GM12878 (cell line): ENCODE results near the gene MTO1. TPM values are rescaled to one million over a fixed set of nuclear protein-coding genes. Genes with fewer than 3 reads are reported as not detected.

ENCODE experiments used
- ATAC-seq: fragments of 200-7000 bp; cut with Tn5 transposase; 3 replicates; pipeline ENCODE4 v1.9.1; 2020; ENCODE audit warnings: mild to moderate bottlenecking, moderate library complexity
- BruUV-seq: library from RNA; stranded (reverse); fragments of 400-500 nt; replicated peaks from 2 replicates; lab custom pipeline; 2021; lab: Mats Ljungman, UMichigan
- CTCF ChIA-PET: fragments of 300-600 bp; sonication (Branson Sonifier 250); formaldehyde crosslinking; extraction: SDS; loops from one replicate; lab custom pipeline; 2021; ENCODE audit warnings: inconsistent platforms; lab: Yijun Ruan, JAX
- POLR2A ChIA-PET: fragments of 350-600 bp; formaldehyde crosslinking; extraction: SDS; loops from one replicate; lab custom pipeline; 2021; ENCODE audit warnings: inconsistent platforms; lab: Charles Lee
- RAD21 ChIA-PET: fragments of 300-600 bp; sonication (Branson Sonifier 250); formaldehyde crosslinking; loops from one replicate; lab custom pipeline; 2023; ENCODE audit warnings: antibody characterized with exemption; ENCODE audit not compliant: unreplicated experiment; lab: Charles Lee
- SMC1A ChIA-PET: fragments of 300-600 bp; sonication (Branson Sonifier 250); formaldehyde crosslinking; loops from one replicate; lab custom pipeline; 2023; ENCODE audit not compliant: unreplicated experiment, uncharacterized antibody; lab: Charles Lee
- DNase-seq: peaks from one replicate; pipeline ENCODE4 v3.0.0-alpha.2; 2011; ENCODE audit warnings: low read depth, low spot score
- FAIRE-seq: peaks from 3 replicates; lab custom pipeline; 2011; peaks lifted over from hg19 to GRCh38; lab: Jason Lieb, UNC
- H2AFZ ChIP-seq: 2 replicates; pipeline ENCODE4 v1.6.0; 2011; ENCODE audit warnings: low read depth, low read length, control low read depth; ENCODE audit not compliant: control insufficient read depth
- H3K27ac ChIP-seq: 2 replicates; pipeline ENCODE4 v1.5.1; 2011; ENCODE audit warnings: control low read depth; ENCODE audit not compliant: control insufficient read depth, insufficient read depth
- H3K27me3 ChIP-seq, 2 experiments: replicated peaks in 1 of 2; 2 replicates each; pipeline versions ENCODE4 v1.6.0 to v1.6.1; 2011; ENCODE audit warnings: low read length in 1 of 2; ENCODE audit not compliant: control insufficient read depth in 2 of 2, insufficient read depth in 2 of 2
- H3K36me3 ChIP-seq, 2 experiments: 2 replicates each; pipeline ENCODE4 v1.5.1; 2011; ENCODE audit warnings: low read length in 1 of 2; ENCODE audit not compliant: control insufficient read depth in 2 of 2, insufficient read depth in 2 of 2
- H3K4me1 ChIP-seq: 2 replicates; pipeline ENCODE4 v1.6.1; 2011; ENCODE audit warnings: mild to moderate bottlenecking, low read length, moderate library complexity, mixed read lengths; ENCODE audit not compliant: control insufficient read depth, insufficient read depth
- H3K4me2 ChIP-seq: 2 replicates; pipeline ENCODE4 v1.6.0; 2011; ENCODE audit warnings: control low read depth; ENCODE audit not compliant: control insufficient read depth, insufficient read depth
- H3K4me3 ChIP-seq: fragments of 200-600 bp; sonication (generic); 2 replicates; pipeline ENCODE4 v1.5.1; 2016
- H3K79me2 ChIP-seq: 2 replicates; pipeline ENCODE4 v1.6.0; 2011; ENCODE audit warnings: low read length; ENCODE audit not compliant: control insufficient read depth, insufficient read depth
- H3K9ac ChIP-seq: 2 replicates; pipeline ENCODE4 v1.8.0; 2011; ENCODE audit warnings: low read length, control low read depth, mixed read lengths; ENCODE audit not compliant: control insufficient read depth, insufficient read depth
- H3K9me3 ChIP-seq: replicated peaks from 3 replicates; pipeline ENCODE4 v1.5.1; 2011; ENCODE audit warnings: mild to moderate bottlenecking, low read length; ENCODE audit not compliant: control insufficient read depth, insufficient read depth
- H4K20me1 ChIP-seq: 2 replicates; pipeline ENCODE4 v1.6.0; 2011; ENCODE audit not compliant: control insufficient read depth, insufficient read depth
- BHLHE40 ChIP-seq, 2 experiments: fragments of 450-650 bp in 1 of 2; IDR thresholded peaks; 2 replicates each; pipeline ENCODE4 v1.6.1; 2011 to 2017; ENCODE audit warnings: low read depth in 2 of 2, borderline replicate concordance in 1 of 2, improper control_type of control experiment in 1 of 2, low read length in 1 of 2, mild to moderate bottlenecking in 1 of 2
- KDM1A ChIP-seq: fragments of 200-600 bp; sonication (generic); IDR thresholded peaks from 2 replicates; pipeline ENCODE4 v1.6.1; 2016; ENCODE audit warnings: borderline replicate concordance
- NRF1 ChIP-seq: conservative IDR thresholded peaks from 2 replicates; pipeline ENCODE4 v1.6.1; 2011; ENCODE audit warnings: mild to moderate bottlenecking, low read depth, low read length, improper control_type of control experiment
- RAD51 ChIP-seq: fragments of 450-650 bp; IDR thresholded peaks from 2 replicates; pipeline ENCODE4 v1.6.1; 2016; ENCODE audit warnings: moderate library complexity, mild to moderate bottlenecking, inconsistent platforms
- YY1 ChIP-seq: IDR thresholded peaks from 2 replicates; pipeline ENCODE4 v1.6.1; 2011; ENCODE audit warnings: low read depth, mild to moderate bottlenecking, low read length
- WGBS: methylation state at CpG from one replicate; pipeline ENCODE4 v1.1.6; 2016; ENCODE audit warnings: low lambda C conversion rate; ENCODE audit not compliant: insufficient replicate concordance, insufficient coverage; ENCODE audit errors: missing lambda C conversion rate; 5-methylcytosine and 5-hydroxymethylcytosine counted together
- in situ Hi-C: fragments of 300-500 bp; cut with MboI; formaldehyde crosslinking; loops from 9 replicates; pipeline ENCODE4 v1.14.3; 2018; ENCODE audit warnings: mixed read lengths
- intact Hi-C: fragments of 100-400 bp; cut with micrococcal nuclease; formaldehyde crosslinking; loops from one replicate; pipeline ENCODE4 v1.14.2; 2022; ENCODE audit not compliant: unreplicated experiment
- polyA plus RNA-seq, 11 experiments: library from polyadenylated mRNA; depleted of rRNA in 4 of 11; unstranded in 6 of 11; stranded (reverse) in 5 of 11; fragments of >200 nt; fragmentation: Nextera tagmentation in 4 of 11; fragmentation: Illumina TruSeq in 1 of 11; extraction: Ambion mirVana in 4 of 11; extraction: Trizol in 1 of 11; gene quantifications; 1 replicate in 1 of 11; 2 replicates in 10 of 11; pipeline versions ENCODE4 v1.2.1 to v1.2.3, GENCODE V29; 2011 to 2016; ENCODE audit warnings: inconsistent platforms in 2 of 11, missing spikeins in 2 of 11, low read depth in 1 of 11
- total RNA-seq, 4 experiments: library from RNA; depleted of rRNA in 3 of 4; stranded (reverse); fragments of >200 nt in 3 of 4; fragmentation: Illumina TruSeq in 1 of 4; extraction: Trizol in 1 of 4; gene quantifications; 2 replicates each; pipeline versions ENCODE4 v1.2.1 to v1.2.3, GENCODE V29; 2013 to 2021
- TF ChIP-seq, protein P1 (sequence below): fragments of 450-650 bp; formaldehyde crosslinking; IDR thresholded peaks from 2 replicates; pipeline ENCODE4 v1.5.0; 2022; ENCODE audit warnings: mild to moderate bottlenecking, missing genetic modification characterization
- TF ChIP-seq, protein P2 (sequence below): IDR thresholded peaks from 2 replicates; pipeline ENCODE4 v1.6.1; 2011; ENCODE audit warnings: low read depth, mild to moderate bottlenecking, low read length, moderate library complexity, borderline replicate concordance; ENCODE audit errors: extremely low read depth

Gene MTO1
- total and polyA plus RNA-seq, 10 of the 15 experiments (the other 5 are each of a cell fraction or from before 2014, with no cell fraction given): 24.8 to 53.6 (median 33.1) TPM

DNA sequence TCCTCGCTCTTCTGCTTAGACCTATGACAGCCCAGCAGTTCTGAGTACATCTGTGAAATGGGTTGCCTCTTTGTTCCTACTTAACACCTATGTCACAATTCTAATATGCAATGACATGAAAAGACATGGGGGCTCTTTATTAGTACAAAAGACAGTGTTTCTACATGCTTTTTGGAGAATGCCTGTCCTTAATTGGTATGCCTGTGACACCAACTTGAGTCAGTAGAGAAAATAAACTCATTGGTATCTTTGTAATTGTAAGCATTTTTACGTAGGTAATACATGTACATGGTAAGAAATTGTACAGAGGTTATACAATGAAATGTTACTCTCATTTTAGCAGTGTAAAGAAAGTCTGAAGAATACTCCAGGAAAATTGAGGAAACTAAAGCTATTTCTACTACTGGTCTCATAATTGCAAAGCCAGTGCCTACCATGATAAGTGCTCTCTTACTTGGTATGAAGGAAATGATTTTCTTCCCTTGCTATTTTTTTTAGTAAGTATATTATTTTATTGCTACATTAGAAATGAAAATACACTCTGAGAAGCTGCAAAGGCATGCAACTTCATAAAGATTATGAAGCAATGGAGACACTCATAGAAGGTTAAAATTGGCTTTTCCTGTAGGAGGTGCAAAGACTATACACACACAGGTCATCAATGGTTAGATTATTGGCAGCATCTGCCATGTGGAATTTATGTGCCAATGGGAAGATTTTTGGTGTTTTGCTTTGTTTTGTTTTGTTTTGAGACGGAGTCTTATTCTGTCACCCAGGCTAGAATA is 64.2 kb downstream of the MTO1 start (continued):
- TF ChIP-seq, protein P1, sequence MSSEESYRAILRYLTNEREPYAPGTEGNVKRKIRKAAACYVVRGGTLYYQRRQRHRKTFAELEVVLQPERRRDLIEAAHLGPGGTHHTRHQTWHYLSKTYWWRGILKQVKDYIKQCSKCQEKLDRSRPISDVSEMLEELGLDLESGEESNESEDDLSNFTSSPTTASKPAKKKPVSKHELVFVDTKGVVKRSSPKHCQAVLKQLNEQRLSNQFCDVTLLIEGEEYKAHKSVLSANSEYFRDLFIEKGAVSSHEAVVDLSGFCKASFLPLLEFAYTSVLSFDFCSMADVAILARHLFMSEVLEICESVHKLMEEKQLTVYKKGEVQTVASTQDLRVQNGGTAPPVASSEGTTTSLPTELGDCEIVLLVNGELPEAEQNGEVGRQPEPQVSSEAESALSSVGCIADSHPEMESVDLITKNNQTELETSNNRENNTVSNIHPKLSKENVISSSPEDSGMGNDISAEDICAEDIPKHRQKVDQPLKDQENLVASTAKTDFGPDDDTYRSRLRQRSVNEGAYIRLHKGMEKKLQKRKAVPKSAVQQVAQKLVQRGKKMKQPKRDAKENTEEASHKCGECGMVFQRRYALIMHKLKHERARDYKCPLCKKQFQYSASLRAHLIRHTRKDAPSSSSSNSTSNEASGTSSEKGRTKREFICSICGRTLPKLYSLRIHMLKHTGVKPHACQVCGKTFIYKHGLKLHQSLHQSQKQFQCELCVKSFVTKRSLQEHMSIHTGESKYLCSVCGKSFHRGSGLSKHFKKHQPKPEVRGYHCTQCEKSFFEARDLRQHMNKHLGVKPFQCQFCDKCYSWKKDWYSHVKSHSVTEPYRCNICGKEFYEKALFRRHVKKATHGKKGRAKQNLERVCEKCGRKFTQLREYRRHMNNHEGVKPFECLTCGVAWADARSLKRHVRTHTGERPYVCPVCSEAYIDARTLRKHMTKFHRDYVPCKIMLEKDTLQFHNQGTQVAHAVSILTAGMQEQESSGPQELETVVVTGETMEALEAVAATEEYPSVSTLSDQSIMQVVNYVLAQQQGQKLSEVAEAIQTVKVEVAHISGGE (CRISPR knock-in tag): no peak
- TF ChIP-seq RAD51 (no peak), BHLHE40 (IDR thresholded peaks at IDR 0.05; ENCODE audit: borderline replicate concordance in 1 of 2, low read depth in 2 of 2, low read length in 1 of 2) (no peak), YY1 (no peak), KDM1A (no peak)
- TF ChIP-seq, protein P2, sequence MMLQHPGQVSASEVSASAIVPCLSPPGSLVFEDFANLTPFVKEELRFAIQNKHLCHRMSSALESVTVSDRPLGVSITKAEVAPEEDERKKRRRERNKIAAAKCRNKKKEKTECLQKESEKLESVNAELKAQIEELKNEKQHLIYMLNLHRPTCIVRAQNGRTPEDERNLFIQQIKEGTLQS: no peak

DNA sequence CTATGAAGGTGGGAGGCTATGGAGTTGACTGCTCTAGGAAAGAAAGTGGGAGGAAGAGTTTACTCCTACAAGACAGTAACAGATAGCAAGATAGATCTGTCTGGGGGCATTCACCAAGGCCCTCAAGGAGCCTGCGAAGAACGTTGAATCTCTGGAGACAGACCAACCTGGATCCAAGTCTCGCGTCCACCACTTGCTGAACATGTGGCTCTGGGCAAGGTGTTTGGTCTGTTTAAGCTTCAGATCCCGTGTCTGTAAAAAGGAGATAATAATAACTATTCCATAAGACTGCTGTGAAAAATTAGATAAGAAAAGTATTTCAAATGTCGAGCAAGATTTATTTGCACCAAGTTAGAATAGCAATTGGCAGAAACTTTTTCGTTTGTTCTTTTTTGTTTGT is 67.4 kb downstream of the MTO1 start:
- CTCF ChIA-PET: interaction anchor here (1.2 to 6.5 kb wide), 2 partner anchors 8 to 51 kb away, joined by 3 to 23 read pairs; no protein-coding TSS in a partner anchor
- no peak overlapping the region for H3K4me3 ChIP-seq
- RAD21 ChIA-PET: no interaction called here
- no peak overlapping the region for H3K27ac ChIP-seq
- no peaks in the 10 kb centered on the region for H3K36me3 ChIP-seq
- 80% methylated on average over 7 of the region's 7 CpGs for WGBS
- no peaks in the 10 kb centered on the region for H3K9me3 ChIP-seq
- no TSS peak for BruUV-seq
- DNase-seq (no peak), FAIRE-seq (no peak), ATAC-seq (no peak)
- H2AFZ ChIP-seq: no peak overlapping the region
- intact Hi-C loops (no loop called here), in situ Hi-C loops (no loop called here)
- no peak overlapping the region for H3K4me2 ChIP-seq
- H3K9ac ChIP-seq: no peak overlapping the region
- peaks cover 5% of the 10 kb centered on the region; the same call in 1 of the 2 replicates for H3K4me1 ChIP-seq
- POLR2A ChIA-PET: no interaction called here
- peaks cover 3% of the 10 kb centered on the region for H3K79me2 ChIP-seq
- H3K27me3 ChIP-seq: no peaks in the 10 kb centered on the region
- no peaks in the 10 kb centered on the region for H4K20me1 ChIP-seq
- no peak for TF ChIP-seq NRF1
- TF ChIP-seq, protein P1 (CRISPR knock-in tag): no peak
- TF ChIP-seq, all 136 proteins: peak for 0
- SMC1A ChIA-PET: interaction anchor here (0.7 to 1.6 kb wide), 3 partner anchors 9 to 58 kb away, joined by 3 read pairs; no protein-coding TSS in a partner anchor
